GM21447 (cell line): ENCODE measurements around the gene AARSD1.
"Not testable (repeated sequence)": the region's sequence is repeated elsewhere in the genome, so short reads cannot be mapped to it uniquely, and the experiment has no call there.

Experiments used
- ATAC-seq: cut with Tn5 transposase; IDR thresholded peaks from one replicate; pipeline ENCODE4 v1.9.1; 2021; ENCODE audit not compliant: unreplicated experiment

Gene AARSD1

DNA sequence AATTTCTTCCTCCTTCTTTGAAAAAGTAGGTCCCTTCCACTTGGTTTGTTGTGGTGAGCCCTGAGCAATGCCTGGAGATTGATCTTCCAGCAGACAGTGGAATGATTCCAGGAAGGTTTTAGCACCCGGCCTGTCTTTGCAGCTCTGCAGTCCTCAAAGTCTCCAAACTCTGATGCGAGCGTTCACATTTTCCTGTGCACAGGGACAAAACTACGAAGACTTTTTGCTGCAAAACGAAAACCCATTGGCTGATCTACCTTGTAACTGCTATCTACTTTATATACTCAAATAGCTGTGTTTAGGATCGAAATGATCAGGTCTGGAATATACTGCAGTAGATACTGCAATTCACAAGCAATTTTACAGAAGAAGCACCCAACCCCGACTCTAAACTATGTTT is 42.0 kb downstream of the AARSD1 start:
- ATAC-seq = no peak

DNA sequence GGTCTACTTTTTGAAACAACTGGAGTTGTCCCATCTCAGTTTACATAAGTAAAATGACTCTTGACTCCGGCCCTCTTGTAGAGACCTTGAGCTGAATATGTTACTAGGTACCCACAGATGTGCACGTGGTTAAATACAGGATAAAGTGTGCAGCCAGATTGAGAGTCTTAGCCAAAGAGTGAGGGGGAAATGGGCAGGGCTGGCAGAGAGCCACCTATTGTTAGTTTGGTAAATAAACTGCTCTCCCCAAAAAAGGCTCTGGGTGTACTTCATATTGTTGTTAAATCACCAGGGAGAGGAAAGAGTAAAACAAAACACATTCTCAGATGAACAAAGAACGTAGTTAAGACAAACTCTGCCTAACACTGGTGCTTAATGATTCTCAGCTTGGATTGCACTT is 43.3 kb downstream of the AARSD1 start:
- no peak for ATAC-seq

GRCh38 chr17:42920106-42920900 is 44.0 kb downstream of the AARSD1 start:
- no peak for ATAC-seq

- ATAC-seq = not testable (repeated sequence)
Measured at GRCh38 chr17:42919522-42920077, 44.7 kb downstream of the AARSD1 start.

DNA sequence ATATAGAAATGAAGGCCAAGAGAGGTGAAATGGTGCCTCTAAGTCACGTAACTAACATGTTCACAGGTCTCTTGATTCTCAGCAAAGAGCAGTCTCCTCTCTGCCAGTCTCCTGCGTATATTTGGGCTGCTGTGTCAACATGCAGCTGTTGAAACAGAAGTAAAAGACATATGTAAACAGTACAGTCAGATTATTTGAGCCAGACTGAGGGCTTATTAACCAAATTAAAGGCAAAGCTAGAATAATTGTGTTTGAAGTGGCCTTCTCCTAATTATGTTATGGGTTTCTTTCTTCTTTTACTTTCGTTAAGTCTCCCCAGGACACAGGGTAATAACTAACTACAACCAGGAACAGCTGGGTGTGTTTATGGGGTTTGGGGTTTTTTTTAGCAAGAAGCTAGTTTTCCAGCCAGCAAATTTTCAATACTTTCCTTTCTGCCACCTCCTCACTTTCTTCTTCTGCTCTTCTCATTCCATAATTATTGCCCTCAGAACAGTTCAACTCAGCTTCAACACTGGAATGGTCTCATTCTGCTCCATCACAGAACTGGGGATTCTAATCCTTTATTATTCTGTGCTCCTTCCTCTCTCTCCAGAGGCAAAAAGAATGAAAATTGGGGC is 45.2 kb downstream of the AARSD1 start:
- ATAC-seq = no peak

DNA sequence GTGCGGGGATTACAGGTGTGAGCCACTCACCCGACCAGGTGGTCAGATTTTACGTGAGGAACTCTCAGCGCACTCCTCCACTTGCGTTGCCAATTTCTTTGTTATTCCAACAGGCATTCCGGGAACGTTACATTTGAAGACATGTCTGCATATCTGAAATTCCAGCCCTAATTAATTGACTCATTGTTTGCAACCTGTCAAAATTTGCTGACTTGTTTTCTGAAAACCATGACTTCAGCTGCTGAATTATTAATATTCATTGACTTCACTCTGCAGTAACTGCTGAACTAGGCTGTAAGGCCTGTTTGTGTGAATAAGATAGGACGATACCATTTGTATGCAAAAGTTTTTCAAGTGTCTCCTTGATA is 47.0 kb downstream of the AARSD1 start:
- no peak for ATAC-seq

DNA sequence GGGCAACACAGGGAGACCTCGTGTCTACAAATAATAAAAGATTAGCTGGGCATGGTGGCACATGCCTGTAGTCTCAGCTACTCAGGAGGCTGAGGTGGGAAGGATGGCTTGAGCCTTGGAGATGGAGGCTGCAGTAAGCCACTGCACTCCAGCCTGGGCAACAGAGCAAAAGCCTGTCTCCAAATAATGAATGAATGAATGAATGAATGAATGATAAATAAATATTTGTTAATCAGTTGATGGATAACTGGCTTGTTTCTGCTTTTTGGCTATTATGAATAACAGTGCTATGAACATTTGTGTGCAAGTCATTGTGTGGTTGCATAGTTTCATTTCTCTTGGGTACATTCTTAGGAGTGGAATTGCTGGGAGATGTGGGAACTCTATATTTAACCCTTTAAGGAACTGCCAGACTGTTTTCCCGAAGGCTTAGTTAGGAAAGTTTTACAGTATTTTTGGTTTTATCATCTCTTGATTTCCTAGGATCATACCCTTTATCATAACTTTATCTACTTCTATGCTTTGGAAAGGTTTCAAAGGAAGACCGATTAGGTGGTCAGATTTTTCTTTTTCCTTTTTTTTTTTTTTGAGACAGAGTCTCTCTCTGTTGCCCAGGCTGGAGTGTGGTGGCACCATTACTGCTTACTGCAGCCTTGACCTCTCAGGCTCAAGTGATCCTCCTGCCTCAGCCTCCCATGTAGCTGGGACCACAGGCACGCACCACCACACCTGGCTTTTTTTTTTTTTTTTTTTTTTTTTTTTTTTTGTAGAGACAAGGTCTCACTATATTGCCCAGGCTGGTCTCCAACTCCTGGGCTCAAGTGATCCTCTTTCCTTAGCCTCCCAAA is 47.6 kb downstream of the AARSD1 start:
- ATAC-seq = not testable (repeated sequence)

- not testable (repeated sequence) for ATAC-seq
Measured at GRCh38 chr17:42915288-42915687, 49.0 kb downstream of the AARSD1 start.

DNA sequence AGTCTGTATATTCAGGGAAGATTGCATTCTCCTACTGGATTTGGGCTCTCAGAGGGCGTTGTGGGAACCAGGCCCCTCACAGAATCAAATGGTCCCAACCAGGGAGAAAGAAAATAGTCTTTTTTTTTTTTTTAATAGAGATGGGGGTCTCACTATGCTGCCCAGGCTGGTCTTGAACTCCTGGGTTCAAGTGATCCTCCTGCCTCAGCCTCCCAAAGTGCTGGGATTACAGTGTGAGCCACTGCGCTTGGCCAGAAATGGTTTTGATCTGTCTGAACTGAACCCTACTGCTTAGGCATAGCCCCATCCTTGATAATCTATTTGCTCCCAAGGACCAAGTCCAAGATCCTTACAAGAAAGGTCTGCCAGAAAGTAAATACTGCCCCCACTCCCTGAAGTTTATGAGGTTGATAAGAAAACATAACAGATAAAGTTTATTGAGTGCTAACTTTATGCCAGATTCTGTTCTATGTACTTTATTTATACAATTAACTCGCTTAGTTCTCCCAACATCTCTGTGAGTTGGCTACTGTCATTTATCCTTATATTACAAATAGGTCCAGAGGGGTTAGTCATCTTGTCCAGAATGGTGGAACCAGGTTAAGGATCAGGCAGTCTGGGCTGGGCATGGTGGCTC is 50.2 kb downstream of the AARSD1 start:
- no peak for ATAC-seq

DNA sequence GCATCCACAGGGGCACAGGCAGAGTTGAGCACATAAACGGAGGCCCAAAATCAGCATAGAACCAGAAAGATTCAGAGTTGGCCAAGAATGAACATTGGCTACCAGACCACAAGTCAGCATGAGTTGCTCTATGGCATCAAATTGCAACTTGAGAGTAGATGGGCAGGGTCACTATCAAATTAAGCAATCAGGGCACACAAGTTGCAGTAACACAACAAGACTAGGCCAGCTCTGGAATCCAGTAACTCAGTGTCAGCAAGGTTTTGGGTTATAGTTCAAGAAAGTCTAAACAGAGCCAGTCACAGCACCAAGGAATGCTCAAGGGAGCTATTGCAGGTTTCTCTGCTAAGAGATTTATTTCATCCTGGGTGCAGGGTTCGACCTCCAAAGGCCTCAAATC is 50.7 kb downstream of the AARSD1 start:
- ATAC-seq = no peak

GRCh38 chr17:42908872-42909700 is 55.2 kb downstream of the AARSD1 start:
- ATAC-seq = no peak

DNA sequence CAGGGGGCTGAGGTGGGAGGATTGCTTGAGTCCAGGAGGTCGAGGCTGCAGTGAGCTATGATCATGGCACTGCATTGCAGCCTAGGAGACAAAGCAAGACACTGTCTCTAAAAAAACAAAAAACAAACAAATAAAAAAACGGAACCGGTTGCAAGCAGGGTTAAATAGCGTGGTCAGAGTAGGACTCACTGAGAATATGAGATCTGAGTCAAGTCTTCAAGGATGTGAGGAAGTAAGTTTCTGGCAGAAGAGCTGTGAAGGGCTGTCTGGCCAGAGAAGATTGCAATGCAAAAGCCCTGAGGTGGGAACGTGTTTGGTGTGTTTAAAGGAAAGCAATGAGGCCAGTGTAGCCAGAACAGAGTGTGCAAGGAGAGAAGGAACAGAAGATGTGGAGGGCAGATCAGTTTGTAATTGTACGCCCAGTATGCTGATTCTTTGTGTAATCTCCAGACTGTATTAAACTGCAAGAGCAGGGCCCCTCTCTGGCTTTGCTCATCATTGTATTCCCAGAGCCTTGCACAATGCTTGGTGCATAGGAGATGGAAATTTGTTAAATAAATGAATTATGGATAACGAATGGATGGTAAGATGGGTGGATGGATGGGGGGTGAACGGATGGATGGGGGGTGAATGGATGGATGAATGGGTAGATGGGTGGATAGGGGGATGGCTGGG is 57.3 kb downstream of the AARSD1 start:
- no peak for ATAC-seq

DNA sequence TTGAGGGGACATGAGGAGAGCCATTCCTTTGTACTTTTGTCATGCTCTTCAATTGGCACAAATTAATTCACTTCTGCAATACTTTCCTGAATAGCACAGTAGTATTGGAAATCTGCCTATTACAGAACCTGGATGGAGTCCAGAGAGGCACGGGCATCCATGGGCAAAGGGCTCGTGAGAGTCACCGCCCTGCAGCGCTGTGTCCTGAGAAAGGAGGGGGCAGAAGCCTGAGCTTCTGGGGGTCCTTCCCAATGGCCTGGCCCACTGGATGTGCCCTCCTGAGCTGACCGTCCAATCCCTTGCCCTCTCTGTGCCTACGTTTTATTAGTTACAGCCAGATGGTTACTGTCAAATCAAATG is 60.2 kb downstream of the AARSD1 start:
- ATAC-seq = no peak

- ATAC-seq = no peak
Measured at GRCh38 chr17:42901535-42902229, 62.6 kb downstream of the AARSD1 start.
